Colonic mucosa (tissue), 4 donors: ENCODE results near the gene SKIC2. TPM values are rescaled to one million over a fixed set of nuclear protein-coding genes. Genes with fewer than 3 reads are reported as not detected.

ENCODE experiments used
- DNase-seq: peaks from one replicate; pipeline ENCODE4 v3.0.0-alpha.2; 2020
- H3K27ac ChIP-seq: fragments of 200-600 bp; one replicate; pipeline ENCODE4 v1.8.0; 2021
- H3K27me3 ChIP-seq: fragments of 200-600 bp; one replicate; pipeline ENCODE4 v1.8.0; 2021
- H3K36me3 ChIP-seq: fragments of 200-600 bp; one replicate; pipeline ENCODE4 v1.8.0; 2021
- H3K4me1 ChIP-seq: fragments of 200-600 bp; one replicate; pipeline ENCODE4 v1.8.0; 2021; ENCODE audit warnings: mild to moderate bottlenecking
- H3K4me3 ChIP-seq: fragments of 200-600 bp; one replicate; pipeline ENCODE4 v1.8.0; 2021
- H3K9ac ChIP-seq, 2 donors: one replicate each; pipeline ENCODE4 v1.7.0; 2013; ENCODE audit warnings: control low read depth in 2 of 2, low read depth in 2 of 2, low read length in 2 of 2
- H3K9me3 ChIP-seq: fragments of 200-600 bp; one replicate; pipeline ENCODE4 v1.8.0; 2021
- intact Hi-C: fragments of 100-400 bp; cut with DNase I; formaldehyde crosslinking; loops from one replicate; pipeline ENCODE4 v1.14.1; 2022
- total RNA-seq, 2 donors: library from RNA; stranded (reverse); fragmentation: NEBNext Ultra II Directional in 1 of 2; extraction: Animal tissue kit (Norgen Biotek cat#: 25700) in 1 of 2; gene quantifications; one replicate each; pipeline ENCODE4 v1.2.1, GENCODE V29; 2021
- TF ChIP-seq, protein P1 (sequence below): fragments of 200-600 bp; IDR thresholded peaks from one replicate; pipeline ENCODE4 v1.8.0; 2022; ENCODE audit warnings: antibody characterized with exemption, mild to moderate bottlenecking
- donor health status: healthy.
- donor health status: DM: no; HTN: no; CAD: no.
- donor health status: DM: no; HTN: no; CAD: no.

SKIC2 gene
- total RNA-seq, 2 donors from 2014 or later: 52.5 to 81.1 TPM

DNA sequence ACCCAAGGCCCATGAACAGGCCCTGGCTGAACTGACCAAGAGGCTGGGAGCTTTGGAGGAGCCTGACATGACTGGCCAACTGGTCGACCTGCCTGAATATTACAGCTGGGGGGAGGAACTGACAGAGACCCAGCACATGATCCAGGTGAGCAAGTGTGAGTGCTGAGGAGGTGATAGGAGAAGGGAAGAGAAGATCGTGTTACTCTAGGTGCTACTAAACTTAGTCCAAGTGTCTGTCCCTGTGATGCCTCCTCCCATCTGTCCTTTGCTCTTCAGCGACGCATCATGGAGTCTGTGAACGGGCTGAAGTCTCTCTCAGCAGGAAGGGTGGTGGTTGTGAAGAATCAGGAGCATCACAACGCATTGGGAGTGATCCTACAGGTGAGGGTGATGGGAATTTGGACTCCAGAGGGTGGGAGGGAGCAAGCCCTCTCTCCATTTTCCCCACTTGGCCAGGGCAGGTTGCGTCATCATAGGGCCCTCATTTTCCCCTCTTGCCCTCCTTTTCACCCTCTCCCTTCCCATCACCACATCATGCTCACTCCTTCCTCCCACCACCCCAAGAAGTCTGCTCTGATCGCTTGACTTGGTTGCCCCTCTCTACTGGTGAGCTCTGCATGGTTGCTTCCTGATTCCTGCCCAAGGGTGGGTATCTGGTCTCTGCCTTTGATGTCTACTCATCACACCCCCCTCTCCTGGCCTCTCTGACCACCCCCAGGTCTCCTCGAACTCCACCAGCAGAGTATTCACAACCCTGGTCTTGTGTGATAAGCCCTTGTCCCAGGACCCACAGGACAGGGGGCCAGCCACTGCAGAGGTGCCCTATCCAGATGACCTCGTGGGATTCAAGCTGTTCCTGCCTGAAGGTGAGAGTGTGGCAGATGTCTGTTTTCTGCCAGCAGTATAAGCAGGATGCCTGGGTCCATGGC, 8.3 kb downstream of the SKIC2 start:
- intact Hi-C loops: no loop called here

DNA sequence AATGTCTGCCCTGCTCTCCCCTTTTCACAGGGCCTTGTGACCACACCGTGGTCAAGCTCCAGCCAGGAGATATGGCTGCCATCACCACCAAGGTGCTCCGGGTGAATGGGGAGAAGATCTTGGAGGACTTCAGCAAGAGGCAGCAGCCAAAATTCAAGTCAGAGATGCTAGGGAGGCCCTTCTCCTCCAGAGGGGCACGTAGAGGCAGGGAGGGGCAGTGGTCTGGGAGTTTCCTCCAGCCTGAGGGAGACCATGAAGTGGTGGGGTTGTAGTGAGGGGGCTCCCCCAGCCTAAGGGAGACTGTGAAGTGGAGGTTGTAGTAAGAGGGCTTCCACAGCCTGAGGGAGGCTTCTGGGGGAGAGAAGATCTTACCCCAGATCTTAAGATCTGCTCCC, 8.9 kb downstream of the SKIC2 start:
- TF ChIP-seq, protein P1, sequence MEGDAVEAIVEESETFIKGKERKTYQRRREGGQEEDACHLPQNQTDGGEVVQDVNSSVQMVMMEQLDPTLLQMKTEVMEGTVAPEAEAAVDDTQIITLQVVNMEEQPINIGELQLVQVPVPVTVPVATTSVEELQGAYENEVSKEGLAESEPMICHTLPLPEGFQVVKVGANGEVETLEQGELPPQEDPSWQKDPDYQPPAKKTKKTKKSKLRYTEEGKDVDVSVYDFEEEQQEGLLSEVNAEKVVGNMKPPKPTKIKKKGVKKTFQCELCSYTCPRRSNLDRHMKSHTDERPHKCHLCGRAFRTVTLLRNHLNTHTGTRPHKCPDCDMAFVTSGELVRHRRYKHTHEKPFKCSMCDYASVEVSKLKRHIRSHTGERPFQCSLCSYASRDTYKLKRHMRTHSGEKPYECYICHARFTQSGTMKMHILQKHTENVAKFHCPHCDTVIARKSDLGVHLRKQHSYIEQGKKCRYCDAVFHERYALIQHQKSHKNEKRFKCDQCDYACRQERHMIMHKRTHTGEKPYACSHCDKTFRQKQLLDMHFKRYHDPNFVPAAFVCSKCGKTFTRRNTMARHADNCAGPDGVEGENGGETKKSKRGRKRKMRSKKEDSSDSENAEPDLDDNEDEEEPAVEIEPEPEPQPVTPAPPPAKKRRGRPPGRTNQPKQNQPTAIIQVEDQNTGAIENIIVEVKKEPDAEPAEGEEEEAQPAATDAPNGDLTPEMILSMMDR: no peak
- Histone ChIP-seq H3K9ac (no peak overlapping the region), H3K4me1 (peaks cover 1% of the 10 kb centered on the region), H3K9me3 (no peaks in the 10 kb centered on the region), H3K4me3 (no peak overlapping the region), H3K27me3 (no peaks in the 10 kb centered on the region), H3K36me3 (peaks cover 4% of the 10 kb centered on the region), H3K27ac (no peak overlapping the region)
- intact Hi-C loops: no loop called here
- DNase-seq: no peak

More for the DNA sequence above, 8.3 kb downstream of the SKIC2 start:
- Histone ChIP-seq H3K9me3 (no peaks in the 10 kb centered on the region), H3K4me1 (no peaks in the 10 kb centered on the region), H3K4me3 (no peak overlapping the region), H3K36me3 (peaks cover 4% of the 10 kb centered on the region), H3K27me3 (no peaks in the 10 kb centered on the region), H3K9ac (no peak overlapping the region), H3K27ac (no peak overlapping the region)
- no peak for DNase-seq
- TF ChIP-seq, protein P1: no peak

DNA sequence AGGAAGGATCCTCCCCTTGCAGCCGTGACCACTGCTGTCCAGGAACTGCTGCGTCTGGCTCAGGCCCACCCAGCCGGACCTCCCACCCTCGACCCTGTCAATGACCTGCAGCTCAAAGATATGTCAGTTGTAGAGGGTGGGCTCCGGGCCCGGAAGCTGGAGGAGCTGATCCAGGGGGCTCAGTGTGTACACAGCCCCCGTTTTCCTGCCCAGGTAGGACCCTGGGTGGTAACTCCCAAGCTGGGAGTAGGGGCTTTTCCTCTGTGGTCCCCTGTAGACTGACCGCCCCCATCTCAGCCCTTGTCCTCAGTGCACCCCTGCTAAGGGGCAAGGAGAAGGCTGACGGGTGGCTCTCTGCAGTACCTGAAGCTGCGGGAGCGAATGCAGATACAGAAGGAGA, 9.4 kb downstream of the SKIC2 start:
- Histone ChIP-seq H3K27me3 (no peaks in the 10 kb centered on the region), H3K27ac (no peak overlapping the region), H3K4me3 (no peak overlapping the region), H3K9me3 (no peaks in the 10 kb centered on the region), H3K9ac (no peak overlapping the region), H3K4me1 (peaks cover 4% of the 10 kb centered on the region), H3K36me3 (peaks cover 4% of the 10 kb centered on the region)
- TF ChIP-seq, protein P1: no peak
- intact Hi-C loops: no loop called here
- no peak for DNase-seq

DNA sequence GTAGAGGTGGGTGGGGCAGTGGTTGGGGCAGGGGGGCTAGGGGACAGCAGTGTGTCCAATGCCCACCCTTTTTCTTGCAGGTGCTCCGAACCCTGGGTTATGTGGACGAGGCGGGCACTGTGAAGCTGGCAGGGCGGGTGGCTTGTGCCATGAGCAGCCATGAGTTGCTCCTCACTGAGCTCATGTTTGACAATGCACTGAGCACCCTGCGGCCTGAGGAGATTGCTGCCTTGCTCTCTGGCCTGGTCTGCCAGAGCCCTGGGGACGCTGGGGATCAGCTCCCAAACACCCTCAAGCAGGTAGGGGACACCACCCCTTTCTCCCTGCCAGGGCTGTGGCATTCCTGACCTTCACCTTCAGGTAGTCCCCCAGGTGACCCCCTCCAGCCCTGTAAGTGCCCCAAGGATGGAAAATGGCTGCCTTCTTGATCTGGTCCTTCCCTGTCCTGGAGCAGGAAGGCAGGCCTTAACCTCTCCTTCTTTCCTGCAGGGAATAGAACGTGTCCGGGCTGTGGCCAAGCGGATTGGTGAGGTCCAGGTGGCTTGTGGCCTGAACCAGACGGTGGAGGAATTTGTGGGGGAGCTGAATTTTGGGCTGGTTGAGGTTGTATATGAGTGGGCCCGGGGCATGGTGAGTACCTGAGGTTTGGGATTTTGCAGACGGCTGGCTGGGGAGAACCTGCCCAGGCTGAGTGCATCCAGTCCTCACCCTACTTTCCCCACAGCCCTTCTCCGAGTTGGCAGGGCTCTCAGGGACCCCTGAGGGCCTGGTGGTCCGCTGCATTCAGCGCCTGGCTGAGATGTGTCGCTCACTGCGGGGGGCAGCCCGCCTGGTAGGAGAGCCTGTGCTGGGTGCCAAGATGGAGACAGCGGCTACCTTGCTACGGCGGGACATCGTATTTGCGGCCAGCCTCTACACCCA, 10.1 kb downstream of the SKIC2 start:
- H3K27me3 ChIP-seq: no peaks in the 10 kb centered on the region
- H3K4me1 ChIP-seq: peaks cover 4% of the 10 kb centered on the region
- no peak overlapping the region for H3K9ac ChIP-seq
- intact Hi-C loops: no loop called here
- no peak overlapping the region for H3K4me3 ChIP-seq
- no peak for DNase-seq
- H3K9me3 ChIP-seq: no peaks in the 10 kb centered on the region
- peaks cover under 1% of the 10 kb centered on the region for H3K36me3 ChIP-seq
- TF ChIP-seq, protein P1: no peak
- H3K27ac ChIP-seq: no peak overlapping the region
